ENCODE results near the gene ATG12.

DNA sequence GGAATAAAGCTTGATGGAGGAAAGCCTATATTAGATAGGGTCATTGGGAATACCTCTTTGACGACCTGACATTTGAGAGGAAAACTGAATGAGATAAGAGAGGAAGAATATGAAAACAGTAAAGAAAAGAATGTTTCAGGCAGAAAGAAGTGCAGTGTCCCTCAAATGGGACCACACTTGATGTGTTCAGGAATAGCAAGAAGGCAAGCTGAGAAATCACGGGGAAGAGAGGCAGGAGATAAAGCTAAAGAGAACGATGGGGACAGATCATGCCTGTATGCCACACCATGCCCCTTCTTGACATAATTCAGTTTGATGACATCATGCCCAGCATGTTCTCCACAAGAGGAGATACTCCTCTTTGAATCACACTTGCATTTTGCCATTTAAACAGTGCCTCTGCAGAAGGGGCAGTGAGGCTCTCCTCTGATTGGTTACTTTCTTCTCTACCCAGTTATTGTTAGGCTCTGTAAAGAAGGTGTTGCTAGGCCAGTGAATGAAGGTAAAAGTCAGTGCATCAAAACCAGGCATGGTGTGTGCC, 8.0 kb upstream of the ATG12 start:
- TF ChIP-seq, protein P1, sequence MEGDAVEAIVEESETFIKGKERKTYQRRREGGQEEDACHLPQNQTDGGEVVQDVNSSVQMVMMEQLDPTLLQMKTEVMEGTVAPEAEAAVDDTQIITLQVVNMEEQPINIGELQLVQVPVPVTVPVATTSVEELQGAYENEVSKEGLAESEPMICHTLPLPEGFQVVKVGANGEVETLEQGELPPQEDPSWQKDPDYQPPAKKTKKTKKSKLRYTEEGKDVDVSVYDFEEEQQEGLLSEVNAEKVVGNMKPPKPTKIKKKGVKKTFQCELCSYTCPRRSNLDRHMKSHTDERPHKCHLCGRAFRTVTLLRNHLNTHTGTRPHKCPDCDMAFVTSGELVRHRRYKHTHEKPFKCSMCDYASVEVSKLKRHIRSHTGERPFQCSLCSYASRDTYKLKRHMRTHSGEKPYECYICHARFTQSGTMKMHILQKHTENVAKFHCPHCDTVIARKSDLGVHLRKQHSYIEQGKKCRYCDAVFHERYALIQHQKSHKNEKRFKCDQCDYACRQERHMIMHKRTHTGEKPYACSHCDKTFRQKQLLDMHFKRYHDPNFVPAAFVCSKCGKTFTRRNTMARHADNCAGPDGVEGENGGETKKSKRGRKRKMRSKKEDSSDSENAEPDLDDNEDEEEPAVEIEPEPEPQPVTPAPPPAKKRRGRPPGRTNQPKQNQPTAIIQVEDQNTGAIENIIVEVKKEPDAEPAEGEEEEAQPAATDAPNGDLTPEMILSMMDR (IDR thresholded peaks at IDR 0.05), result no peak
- TF ChIP-seq ZFX (IDR thresholded peaks at IDR 0.05; ENCODE audit: borderline replicate concordance), result no peak
